Stomach (tissue), 4 donors: Measurements from ENCODE around the gene ARHGEF5.

Source experiments
- EP300 ChIP-seq: sonication (generic); formaldehyde crosslinking; IDR thresholded peaks from one replicate; pipeline ENCODE4 v1.6.1; 2017; ENCODE audit warnings: antibody characterized with exemption
- POLR2A ChIP-seq, 4 donors: fragments of 450-650 bp; IDR thresholded peaks; one replicate each; pipeline ENCODE4 v1.6.1; 2016; ENCODE audit warnings: antibody characterized with exemption in 4 of 4, control low read depth in 2 of 4, mild to moderate bottlenecking in 1 of 4, moderate library complexity in 1 of 4
- POLR2AphosphoS5 ChIP-seq, 3 donors: sonication (generic); formaldehyde crosslinking; IDR thresholded peaks; one replicate each; pipeline ENCODE4 v1.6.1; 2016; ENCODE audit warnings: antibody characterized with exemption in 3 of 3
- TF ChIP-seq, protein P1 (sequence below), 7 experiments: fragments of 450-650 bp in 4 of 7; fragments of 200-600 bp in 3 of 7; sonication (generic) in 3 of 7; IDR thresholded peaks; one replicate each; pipeline ENCODE4 v1.5.1; 2016 to 2019; ENCODE audit warnings: antibody characterized with exemption in 7 of 7, control low read depth in 2 of 7, mild to moderate bottlenecking in 1 of 7

DNA sequence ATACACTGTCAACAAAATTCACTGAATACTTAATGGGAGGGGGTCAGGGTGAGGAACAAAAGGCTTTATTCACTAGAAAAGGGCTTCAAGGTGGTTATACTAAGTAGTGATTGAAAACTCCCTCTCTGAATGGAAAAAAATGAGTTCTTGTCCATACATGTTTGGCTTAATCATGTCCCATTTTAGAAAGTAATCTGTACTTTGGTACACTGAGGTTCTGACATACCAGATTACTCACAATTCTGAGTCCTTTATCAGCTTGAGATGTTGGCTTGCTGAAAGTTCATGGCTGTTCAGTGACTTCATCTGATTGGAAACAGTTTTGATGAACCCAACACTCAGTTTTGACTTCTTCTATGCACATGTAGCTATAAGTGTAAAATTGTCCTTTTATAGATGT is 61.1 kb downstream of the ARHGEF5 start:
- TF ChIP-seq, protein P1, sequence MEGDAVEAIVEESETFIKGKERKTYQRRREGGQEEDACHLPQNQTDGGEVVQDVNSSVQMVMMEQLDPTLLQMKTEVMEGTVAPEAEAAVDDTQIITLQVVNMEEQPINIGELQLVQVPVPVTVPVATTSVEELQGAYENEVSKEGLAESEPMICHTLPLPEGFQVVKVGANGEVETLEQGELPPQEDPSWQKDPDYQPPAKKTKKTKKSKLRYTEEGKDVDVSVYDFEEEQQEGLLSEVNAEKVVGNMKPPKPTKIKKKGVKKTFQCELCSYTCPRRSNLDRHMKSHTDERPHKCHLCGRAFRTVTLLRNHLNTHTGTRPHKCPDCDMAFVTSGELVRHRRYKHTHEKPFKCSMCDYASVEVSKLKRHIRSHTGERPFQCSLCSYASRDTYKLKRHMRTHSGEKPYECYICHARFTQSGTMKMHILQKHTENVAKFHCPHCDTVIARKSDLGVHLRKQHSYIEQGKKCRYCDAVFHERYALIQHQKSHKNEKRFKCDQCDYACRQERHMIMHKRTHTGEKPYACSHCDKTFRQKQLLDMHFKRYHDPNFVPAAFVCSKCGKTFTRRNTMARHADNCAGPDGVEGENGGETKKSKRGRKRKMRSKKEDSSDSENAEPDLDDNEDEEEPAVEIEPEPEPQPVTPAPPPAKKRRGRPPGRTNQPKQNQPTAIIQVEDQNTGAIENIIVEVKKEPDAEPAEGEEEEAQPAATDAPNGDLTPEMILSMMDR (IDR thresholded peaks at IDR 0.05): no peak
- no peak for TF ChIP-seq POLR2AphosphoS5 (IDR thresholded peaks at IDR 0.05)
- TF ChIP-seq POLR2A (IDR thresholded peaks at IDR 0.05): no peak
- TF ChIP-seq EP300: no peak
